GM23248 (cell line): Measurements from ENCODE around the gene RNF207.

Source experiments
- EZH2 ChIP-seq: fragments of 200-600 bp; sonication (generic); IDR thresholded peaks from 2 replicates; pipeline ENCODE4 v1.6.1; 2018; ENCODE audit warnings: antibody characterized with exemption, mild to moderate bottlenecking; ENCODE audit not compliant: insufficient read depth, poor library complexity, severe bottlenecking
- EZH2phosphoT487 ChIP-seq: fragments of 200-600 bp; sonication (generic); IDR thresholded peaks from 2 replicates; pipeline ENCODE4 v1.6.1; 2018; ENCODE audit warnings: antibody characterized with exemption, moderate library complexity, mild to moderate bottlenecking, low read depth; ENCODE audit not compliant: insufficient read depth

- TF ChIP-seq EZH2 (no peak), EZH2phosphoT487 (no peak)
Observed at GRCh38 chr1:6237093-6237492, 31.2 kb downstream of the RNF207 start.
